H9 (cell line): ENCODE data around the gene AP2M1. TPM values are rescaled to one million over a fixed set of nuclear protein-coding genes. Genes with fewer than 3 reads are reported as not detected.

Source experiments
- DNase-seq: peaks from one replicate; pipeline ENCODE4 v3.0.0-alpha.2; 2017
- H2AFZ ChIP-seq: one replicate; pipeline ENCODE4 v1.6.1; 2013; ENCODE audit warnings: mild to moderate bottlenecking, low read length, control low read depth, moderate library complexity
- H2AK5ac ChIP-seq: 2 replicates; pipeline ENCODE4 v1.6.1; 2013; ENCODE audit warnings: low read length, control low read depth, mixed read lengths; ENCODE audit not compliant: insufficient read length
- H2BK120ac ChIP-seq: one replicate; pipeline ENCODE4 v1.6.1; 2013; ENCODE audit warnings: low read depth, mild to moderate bottlenecking, low read length, control low read depth, inconsistent platforms; ENCODE audit not compliant: poor library complexity, severe bottlenecking
- H2BK12ac ChIP-seq: 2 replicates; pipeline ENCODE4 v1.6.1; 2013; ENCODE audit warnings: low read length, control low read depth, mixed read lengths, low read depth; ENCODE audit not compliant: insufficient read length
- H2BK15ac ChIP-seq: 2 replicates; pipeline ENCODE4 v1.6.1; 2013; ENCODE audit warnings: low read depth, low read length, control low read depth
- H2BK20ac ChIP-seq: one replicate; pipeline ENCODE4 v1.6.1; 2013; ENCODE audit warnings: low read depth, mild to moderate bottlenecking, low read length, control low read depth, inconsistent platforms; ENCODE audit not compliant: poor library complexity, severe bottlenecking
- H2BK5ac ChIP-seq: 2 replicates; pipeline ENCODE4 v1.6.1; 2013; ENCODE audit warnings: low read length, control low read depth, mixed read lengths; ENCODE audit not compliant: insufficient read length
- H3K14ac ChIP-seq: 2 replicates; pipeline ENCODE4 v1.6.1; 2013; ENCODE audit warnings: low read length, control low read depth; ENCODE audit not compliant: insufficient read depth
- H3K18ac ChIP-seq: 2 replicates; pipeline ENCODE4 v1.6.1; 2013; ENCODE audit warnings: low read depth, mild to moderate bottlenecking, mixed read lengths, low read length, control low read depth; ENCODE audit not compliant: insufficient read length
- H3K23ac ChIP-seq: 2 replicates; pipeline ENCODE4 v1.6.1; 2013; ENCODE audit warnings: low read length, control low read depth, mixed read lengths, low read depth; ENCODE audit not compliant: insufficient read length
- H3K23me2 ChIP-seq: 2 replicates; pipeline ENCODE4 v1.6.1; 2013; ENCODE audit warnings: low read depth, mild to moderate bottlenecking, mixed read lengths, low read length, control low read depth; ENCODE audit not compliant: insufficient read length, poor library complexity, severe bottlenecking
- H3K27ac ChIP-seq: 2 replicates; pipeline ENCODE4 v1.5.1; 2013; ENCODE audit warnings: low read length, control low read depth, mixed read lengths, low read depth; ENCODE audit not compliant: insufficient read length
- H3K27me3 ChIP-seq: 2 replicates; pipeline ENCODE4 v1.6.1; 2013; ENCODE audit warnings: low read length, control low read depth, inconsistent platforms; ENCODE audit not compliant: insufficient read depth
- H3K4ac ChIP-seq: 2 replicates; pipeline ENCODE4 v1.6.1; 2013; ENCODE audit warnings: low read depth, mild to moderate bottlenecking, control low read depth, inconsistent platforms, low read length, moderate library complexity
- H3K4me1 ChIP-seq: 2 replicates; pipeline ENCODE4 v1.6.1; 2013; ENCODE audit warnings: low read length, control low read depth, inconsistent platforms; ENCODE audit not compliant: insufficient read depth
- H3K4me2 ChIP-seq: 2 replicates; pipeline ENCODE4 v1.6.1; 2013; ENCODE audit warnings: low read length, control low read depth, mixed read lengths; ENCODE audit not compliant: insufficient read length, insufficient read depth
- H3K56ac ChIP-seq: 2 replicates; pipeline ENCODE4 v1.6.1; 2013; ENCODE audit warnings: low read depth, mild to moderate bottlenecking, mixed read lengths, low read length, control low read depth; ENCODE audit not compliant: insufficient read length
- H3K79me1 ChIP-seq: 2 replicates; pipeline ENCODE4 v1.6.1; 2013; ENCODE audit warnings: low read depth, mild to moderate bottlenecking, moderate library complexity, low read length, control low read depth, inconsistent platforms; ENCODE audit not compliant: insufficient read depth, poor library complexity, severe bottlenecking
- H3K79me2 ChIP-seq: 2 replicates; pipeline ENCODE4 v1.6.1; 2013; ENCODE audit warnings: low read length, control low read depth, inconsistent platforms; ENCODE audit not compliant: insufficient read depth
- H3K9ac ChIP-seq: 2 replicates; pipeline ENCODE4 v1.6.1; 2013; ENCODE audit warnings: low read length, control low read depth, mixed read lengths; ENCODE audit not compliant: insufficient read length; ENCODE audit errors: extremely low read depth
- H3K9me3 ChIP-seq: one replicate; pipeline ENCODE4 v1.6.1; 2013; ENCODE audit warnings: low read depth, low read length, inconsistent platforms; ENCODE audit not compliant: control insufficient read depth
- H3T11ph ChIP-seq: one replicate; pipeline ENCODE4 v1.6.1; 2013; ENCODE audit warnings: mild to moderate bottlenecking, low read length, control low read depth, inconsistent platforms
- H4K20me1 ChIP-seq: one replicate; pipeline ENCODE4 v1.6.1; 2013; ENCODE audit not compliant: control insufficient read depth, insufficient read length, insufficient read depth
- H4K5ac ChIP-seq: 2 replicates; pipeline ENCODE4 v1.6.1; 2013; ENCODE audit warnings: low read depth, mild to moderate bottlenecking, mixed read lengths, low read length, control low read depth; ENCODE audit not compliant: insufficient read length
- H4K8ac ChIP-seq: replicated peaks from 2 replicates; pipeline ENCODE4 v1.6.1; 2013; ENCODE audit warnings: low read length, control low read depth, mixed read lengths, low read depth; ENCODE audit not compliant: insufficient read length
- H4K91ac ChIP-seq: 2 replicates; pipeline ENCODE4 v1.6.1; 2013; ENCODE audit warnings: low read depth, mild to moderate bottlenecking, moderate library complexity, mixed read lengths, low read length, control low read depth; ENCODE audit not compliant: insufficient read length
- H3K27ac Mint-ChIP-seq, 3 experiments: 2 replicates in 2 of 3; 3 replicates in 1 of 3; pipeline ENCODE4 v1.8.0; 2020 to 2021; ENCODE audit warnings: mixed read lengths in 3 of 3, mild to moderate bottlenecking in 1 of 3, moderate library complexity in 1 of 3
- H3K27me3 Mint-ChIP-seq: 2 replicates; pipeline ENCODE4 v1.8.0; 2021; ENCODE audit warnings: low read depth, mild to moderate bottlenecking, moderate library complexity, mixed read lengths
- H3K36me3 Mint-ChIP-seq, 3 experiments: 2 replicates in 2 of 3; 3 replicates in 1 of 3; pipeline ENCODE4 v1.8.0; 2020 to 2021; ENCODE audit warnings: low read depth in 3 of 3, mixed read lengths in 3 of 3; ENCODE audit not compliant: insufficient read depth in 1 of 3
- H3K4me1 Mint-ChIP-seq, 2 experiments: 2 replicates each; pipeline ENCODE4 v1.8.0; 2020; ENCODE audit warnings: mixed read lengths in 2 of 2
- H3K4me3 Mint-ChIP-seq, 2 experiments: 2 replicates in 1 of 2; 3 replicates in 1 of 2; pipeline ENCODE4 v1.8.0; 2020 to 2021; ENCODE audit warnings: mild to moderate bottlenecking in 2 of 2, mixed read lengths in 2 of 2, moderate library complexity in 1 of 2
- H3K9me3 Mint-ChIP-seq, 2 experiments: 2 replicates in 1 of 2; 3 replicates in 1 of 2; pipeline ENCODE4 v1.8.0; 2020; ENCODE audit warnings: mild to moderate bottlenecking in 2 of 2, mixed read lengths in 2 of 2, moderate library complexity in 1 of 2
- CTCF ChIP-seq: fragments of 200-600 bp; sonication (generic); conservative IDR thresholded peaks from 3 replicates; pipeline ENCODE4 v1.8.0; 2021; ENCODE audit warnings: antibody characterized with exemption, mild to moderate bottlenecking
- WGBS: extraction: QIAGEN DNeasy Blood & Tissue Kit; methylation state at CpG from one replicate; pipeline ENCODE4 v1.1.7; 2013; ENCODE audit warnings: missing lambda C conversion rate, low lambda C conversion rate, mixed read lengths; ENCODE audit not compliant: insufficient read length; ENCODE audit errors: extremely low coverage; 5-methylcytosine and 5-hydroxymethylcytosine counted together
- total RNA-seq: library from RNA; stranded (reverse); gene quantifications from 2 replicates; pipeline ENCODE4 v1.2.1, GENCODE V29; 2021

Gene AP2M1
- total RNA-seq, 1 experiment from 2014 or later: 443 TPM

- no peaks in the 10 kb centered on the region for H3K27me3 Mint-ChIP-seq
- no peak overlapping the region for H2BK5ac ChIP-seq
- peak overlapping the region; percentile 97 for H3K4me2 ChIP-seq
- no peak overlapping the region for H3K4ac ChIP-seq
- no peaks in the 10 kb centered on the region; the same call in 1 of the 2 replicates for H3K4me1 ChIP-seq
- no peak overlapping the region for H3T11ph ChIP-seq
- H3K23ac ChIP-seq: no peak overlapping the region
- H4K20me1 ChIP-seq: peaks cover 3% of the 10 kb centered on the region
- H3K23me2 ChIP-seq: peaks cover 16% of the 10 kb centered on the region
- H3K14ac ChIP-seq: peak overlapping the region; percentile 67
- H3K4me3 Mint-ChIP-seq: peak overlapping the region; percentile 95 to 96
- peaks cover 18 to 31% of the 10 kb centered on the region in 2 experiments for H3K4me1 Mint-ChIP-seq
- H3K79me2 ChIP-seq: peaks cover 9% of the 10 kb centered on the region; the same call in 1 of the 2 replicates
- H3K27ac Mint-ChIP-seq: peak overlapping the region; percentile 99 to 100 (median 99)
- no CpG with 5 or more reads among the region's 19 CpGs for WGBS
- no peak overlapping the region for H4K91ac ChIP-seq
- TF ChIP-seq CTCF: no peak
- H3K18ac ChIP-seq: peak overlapping the region; percentile 50
- no peaks in the 10 kb centered on the region for H3K9me3 Mint-ChIP-seq
- peak overlapping the region; percentile 72 for H3K27ac ChIP-seq
- DNase-seq: peak; percentile 94
- H3K9ac ChIP-seq: peak overlapping the region; percentile 55
- peaks cover 36 to 65% (median 56%) of the 10 kb centered on the region in 3 experiments for H3K36me3 Mint-ChIP-seq
- no peak overlapping the region for H2BK15ac ChIP-seq
- H2BK12ac ChIP-seq: no peak overlapping the region
- no peak overlapping the region for H2AFZ ChIP-seq
- H3K27me3 ChIP-seq: no peaks in the 10 kb centered on the region
- H3K9me3 ChIP-seq: no peaks in the 10 kb centered on the region
- no peak overlapping the region for H4K8ac ChIP-seq
- no peak overlapping the region for H2AK5ac ChIP-seq
- peaks cover 7% of the 10 kb centered on the region for H3K79me1 ChIP-seq
- no peak overlapping the region for H2BK20ac ChIP-seq
- no peak overlapping the region for H2BK120ac ChIP-seq
- no peak overlapping the region for H4K5ac ChIP-seq
- H3K56ac ChIP-seq: no peak overlapping the region
Measured at GRCh38 chr3:184176377-184177330, 2.0 kb downstream of the AP2M1 start.
